Omental fat pad (tissue), 4 donors: ENCODE results near the gene EXD1. TPM values are rescaled to one million over a fixed set of nuclear protein-coding genes. Genes with fewer than 3 reads are reported as not detected.

Source experiments
- ATAC-seq: fragments of 150-250 bp; one replicate; pipeline ENCODE4 v1.9.1; 2016; ENCODE audit warnings: mild to moderate bottlenecking, moderate library complexity; ENCODE audit not compliant: low FRiP score
- DNase-seq: peaks from one replicate; pipeline ENCODE4 v3.0.0-alpha.2; 2019; ENCODE audit warnings: low spot score
- CTCF ChIP-seq, 3 donors: fragments of 450-650 bp; IDR thresholded peaks; one replicate each; pipeline ENCODE4 v1.5.1; 2016 to 2017; ENCODE audit warnings: antibody characterized with exemption in 3 of 3, mild to moderate bottlenecking in 3 of 3, moderate library complexity in 2 of 3
- total RNA-seq, 4 donors: library from RNA; depleted of rRNA; stranded (reverse); fragments of >200 nt; gene quantifications; one replicate each; pipeline ENCODE4 v1.1.0, GENCODE V29; 2016

EXD1 gene
- total RNA-seq, 4 donors from 2014 or later = not detected

- DNase-seq = no peak
- ATAC-seq = peak; percentile 34
- TF ChIP-seq CTCF (IDR thresholded peaks at IDR 0.05) = no peak
Observed at GRCh38 chr15:41161736-41162135, 68.8 kb downstream of the EXD1 start.

- ATAC-seq (peak; percentile 73), DNase-seq (no peak)
- TF ChIP-seq CTCF (IDR thresholded peaks at IDR 0.05) = no peak
Observed at GRCh38 chr15:41161336-41161735, 69.2 kb downstream of the EXD1 start.

GRCh38 chr15:41160639-41161315 lies 69.8 kb downstream of the EXD1 start:
- no peak for DNase-seq
- ATAC-seq = peak; percentile 81
- TF ChIP-seq CTCF (IDR thresholded peaks at IDR 0.05) = no peak

GRCh38 chr15:41154412-41154811 lies 76.1 kb downstream of the EXD1 start:
- TF ChIP-seq CTCF (IDR thresholded peaks at IDR 0.05) = no peak
- ATAC-seq (no peak), DNase-seq (no peak)

- DNase-seq = no peak
- TF ChIP-seq CTCF (IDR thresholded peaks at IDR 0.05) = no peak
- ATAC-seq = no peak
Observed at GRCh38 chr15:41153733-41154132, 76.8 kb downstream of the EXD1 start.

GRCh38 chr15:41151451-41152005 lies 79.0 kb downstream of the EXD1 start:
- no peak for ATAC-seq
- no peak for DNase-seq
- no peak for TF ChIP-seq CTCF (IDR thresholded peaks at IDR 0.05)

DNA sequence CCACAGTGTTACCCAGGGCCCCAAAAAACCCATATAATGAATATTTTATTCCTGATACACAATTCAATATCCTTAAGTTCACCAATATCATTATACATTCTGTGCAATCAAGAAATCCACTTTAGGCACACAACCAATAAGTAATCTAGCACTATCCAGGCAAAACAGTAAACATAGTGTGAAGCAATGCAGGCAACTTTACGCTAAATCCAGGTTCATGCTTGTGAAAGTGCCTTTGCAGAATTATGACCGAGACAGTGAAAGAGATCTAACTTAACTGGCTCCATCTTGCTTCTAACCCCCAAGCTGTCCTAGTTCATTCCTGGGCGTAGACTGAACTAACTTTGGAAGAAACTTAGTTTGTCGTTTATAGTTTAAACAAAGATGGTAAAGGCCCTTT lies 80.3 kb downstream of the EXD1 start:
- ATAC-seq = no peak

More for the DNA sequence above, 80.3 kb downstream of the EXD1 start:
- DNase-seq = no peak
- no peak for TF ChIP-seq CTCF (IDR thresholded peaks at IDR 0.05)
